ENCODE data around the gene DIP2B. TPM values are rescaled to one million over a fixed set of nuclear protein-coding genes. Genes with fewer than 3 reads are reported as not detected.

DIP2B gene
- total RNA-seq, 2 experiments from 2014 or later, result 21.2 to 23.7 TPM

DNA sequence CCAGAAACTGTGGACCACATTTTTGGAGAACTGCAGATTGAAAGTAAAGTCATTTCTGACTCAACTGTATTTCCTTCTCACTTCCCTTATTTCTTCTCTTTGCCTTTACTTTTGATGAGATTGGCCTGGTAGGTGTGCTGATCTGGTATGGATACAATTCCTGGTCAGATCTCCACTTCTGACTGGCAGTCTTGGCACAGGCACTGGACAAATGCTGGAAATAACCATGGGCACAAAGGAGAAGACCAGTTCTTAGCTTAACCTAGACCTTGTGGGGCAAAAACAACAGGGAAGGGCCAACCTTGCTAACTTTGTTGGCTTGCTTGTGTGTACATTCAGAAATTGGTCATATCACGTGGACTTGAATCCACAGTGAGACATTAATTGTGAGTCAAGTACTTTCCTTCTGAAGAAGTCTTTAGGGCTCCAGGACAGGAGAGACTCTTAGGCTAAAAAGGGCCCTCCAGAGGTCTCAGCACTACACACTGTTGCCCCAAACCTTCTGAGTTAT, 75.0 kb downstream of the DIP2B start:
- ATAC-seq, result peak; percentile 55
- Mint-ChIP-seq H3K36me3 (ENCODE audit: low read depth) (peaks cover 8% of the 10 kb centered on the region), H3K9me3 (no peaks in the 10 kb centered on the region), H3K4me3 (no peak overlapping the region), H3K27me3 (no peaks in the 10 kb centered on the region), H3K4me1 (ENCODE audit: low read depth) (peaks cover 27% of the 10 kb centered on the region), H3K27ac (peak overlapping the region; percentile 57)
- TF ChIP-seq, protein P1, sequence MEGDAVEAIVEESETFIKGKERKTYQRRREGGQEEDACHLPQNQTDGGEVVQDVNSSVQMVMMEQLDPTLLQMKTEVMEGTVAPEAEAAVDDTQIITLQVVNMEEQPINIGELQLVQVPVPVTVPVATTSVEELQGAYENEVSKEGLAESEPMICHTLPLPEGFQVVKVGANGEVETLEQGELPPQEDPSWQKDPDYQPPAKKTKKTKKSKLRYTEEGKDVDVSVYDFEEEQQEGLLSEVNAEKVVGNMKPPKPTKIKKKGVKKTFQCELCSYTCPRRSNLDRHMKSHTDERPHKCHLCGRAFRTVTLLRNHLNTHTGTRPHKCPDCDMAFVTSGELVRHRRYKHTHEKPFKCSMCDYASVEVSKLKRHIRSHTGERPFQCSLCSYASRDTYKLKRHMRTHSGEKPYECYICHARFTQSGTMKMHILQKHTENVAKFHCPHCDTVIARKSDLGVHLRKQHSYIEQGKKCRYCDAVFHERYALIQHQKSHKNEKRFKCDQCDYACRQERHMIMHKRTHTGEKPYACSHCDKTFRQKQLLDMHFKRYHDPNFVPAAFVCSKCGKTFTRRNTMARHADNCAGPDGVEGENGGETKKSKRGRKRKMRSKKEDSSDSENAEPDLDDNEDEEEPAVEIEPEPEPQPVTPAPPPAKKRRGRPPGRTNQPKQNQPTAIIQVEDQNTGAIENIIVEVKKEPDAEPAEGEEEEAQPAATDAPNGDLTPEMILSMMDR (IDR thresholded peaks at IDR 0.05), result no peak
- intact Hi-C loops (cut with micrococcal nuclease), result no loop called here
- ChIA-PET CTCF (interaction anchor here (0.9 kb wide), 1 partner anchor 11 kb away, joined by 3 read pairs; no protein-coding TSS in a partner anchor), POLR2A (interaction anchor here (1.1 kb wide), 1 partner anchor 35 kb away, joined by 3 read pairs; no protein-coding TSS in a partner anchor)
- no peak for DNase-seq

DNA sequence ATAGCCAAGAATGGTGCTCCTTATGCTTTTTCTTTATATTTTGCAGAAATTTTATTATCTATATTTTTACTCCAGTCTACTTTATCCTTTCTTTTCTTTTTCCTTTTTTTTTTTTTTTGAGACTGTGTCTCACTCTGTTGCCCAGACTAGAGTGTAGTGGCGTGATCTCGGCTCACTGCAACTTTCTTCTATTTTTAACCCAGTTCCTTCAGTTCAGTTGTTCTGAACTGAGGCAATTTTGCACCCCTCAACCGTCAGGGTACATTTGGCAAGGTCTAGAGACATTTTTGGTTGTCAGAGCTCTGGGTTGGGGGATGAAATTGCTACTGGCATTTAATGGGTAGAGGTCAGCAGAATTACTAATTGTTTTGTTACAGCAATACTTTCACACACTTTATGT, 75.7 kb downstream of the DIP2B start:
- H3K27ac Mint-ChIP-seq, result no peak overlapping the region
- H3K27me3 Mint-ChIP-seq, result no peaks in the 10 kb centered on the region
- ATAC-seq (no peak), DNase-seq (no peak)
- POLR2A ChIA-PET, result interaction anchor here (1.1 kb wide), 1 partner anchor 35 kb away, joined by 3 read pairs; no protein-coding TSS in a partner anchor
- intact Hi-C loops (cut with micrococcal nuclease), result no loop called here
- no peaks in the 10 kb centered on the region for H3K9me3 Mint-ChIP-seq
- H3K36me3 Mint-ChIP-seq (ENCODE audit: low read depth), result peaks cover 8% of the 10 kb centered on the region
- CTCF ChIA-PET, result no interaction called here
- H3K4me1 Mint-ChIP-seq (ENCODE audit: low read depth), result peaks cover 22% of the 10 kb centered on the region
- H3K4me3 Mint-ChIP-seq, result no peak overlapping the region
- TF ChIP-seq, protein P1 (IDR thresholded peaks at IDR 0.05), result no peak

DNA sequence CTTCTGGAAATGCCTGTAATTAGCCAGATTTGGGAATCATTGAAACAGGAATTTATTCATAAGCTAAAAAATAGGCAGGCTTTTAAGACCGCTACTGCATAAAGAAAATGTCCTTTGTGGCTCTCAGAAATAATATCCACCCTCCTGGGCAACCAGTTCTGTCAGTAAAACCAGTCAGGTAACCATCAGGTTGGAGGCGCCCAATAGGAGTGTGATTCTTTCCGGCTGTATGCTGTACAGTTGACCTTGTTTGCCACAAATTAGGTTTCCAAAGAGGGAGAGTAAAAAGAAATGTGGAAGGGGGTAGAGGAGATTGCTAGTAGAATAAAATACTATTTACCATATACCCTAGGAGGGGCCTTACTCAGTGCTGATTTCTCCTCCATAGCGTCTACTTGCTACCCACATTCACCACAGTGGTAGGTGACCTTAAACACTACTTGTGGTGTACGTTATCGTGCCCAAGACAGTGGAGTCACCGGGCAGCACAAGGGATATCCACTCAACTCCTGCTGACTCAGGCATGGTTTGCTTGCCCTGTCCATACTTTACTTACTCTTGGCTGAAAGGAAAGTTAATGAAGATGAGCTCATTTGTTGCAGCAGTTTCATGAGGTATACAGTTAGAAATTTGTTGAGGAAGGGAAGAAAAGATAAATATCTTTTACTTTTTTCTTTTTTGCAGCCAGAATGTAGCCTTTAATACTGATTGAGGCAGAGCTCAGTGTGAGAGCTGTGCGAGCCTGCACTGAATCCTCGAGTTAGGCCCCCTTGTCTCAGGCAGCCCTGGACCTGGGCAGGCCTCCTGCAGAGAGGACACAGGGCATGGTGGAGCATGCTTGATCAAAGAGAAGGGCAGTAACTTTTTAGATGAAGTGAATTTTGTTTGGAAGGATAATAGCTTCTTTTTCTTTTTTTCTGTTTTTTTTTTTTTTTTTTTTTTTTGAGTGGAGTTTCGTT, 76.7 kb downstream of the DIP2B start:
- Mint-ChIP-seq H3K4me1 (ENCODE audit: low read depth) (peaks cover 22% of the 10 kb centered on the region), H3K9me3 (no peaks in the 10 kb centered on the region), H3K27me3 (no peaks in the 10 kb centered on the region), H3K27ac (no peak overlapping the region), H3K36me3 (ENCODE audit: low read depth) (peaks cover 12% of the 10 kb centered on the region), H3K4me3 (no peak overlapping the region)
- ATAC-seq (peak; percentile 47), DNase-seq (peak; percentile 21)
- ChIA-PET POLR2A (interaction anchor here (0.5 to 1.3 kb wide), 6 partner anchors 13 to 432 kb away, joined by 3 to 4 read pairs (median 3); no protein-coding TSS in a partner anchor), CTCF (interaction anchor here (0.9 to 1.0 kb wide), 4 partner anchors 41 to 77 kb away, joined by 3 to 4 read pairs (median 3); partner anchors contain the start of gene DIP2B)
- intact Hi-C loops (cut with micrococcal nuclease), result no loop called here
- TF ChIP-seq, protein P1 (IDR thresholded peaks at IDR 0.05), result no peak

DNA sequence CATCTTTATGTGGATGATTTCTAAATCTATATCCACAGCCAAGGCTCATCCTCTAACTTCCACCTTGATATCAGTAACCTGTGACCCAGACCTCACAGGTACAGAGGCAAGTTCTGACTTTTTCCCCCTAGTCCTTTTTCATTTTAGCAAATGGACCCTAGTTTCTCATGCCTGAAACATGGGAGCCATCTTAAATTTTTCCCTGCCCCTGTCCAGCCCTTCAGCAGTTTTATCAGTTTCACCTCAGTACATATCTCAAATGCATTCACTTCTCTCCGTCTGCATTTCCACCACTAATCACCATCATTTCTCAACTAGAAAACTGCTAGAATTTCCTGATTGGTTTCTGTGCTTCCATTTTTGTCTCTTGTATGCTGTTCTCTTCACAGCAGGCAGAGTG, 79.3 kb downstream of the DIP2B start:
- ChIA-PET POLR2A (no interaction called here), CTCF (interaction anchor here (1.2 kb wide), 1 partner anchor 79 kb away, joined by 3 read pairs; the partner anchor contains the start of gene DIP2B)
- Mint-ChIP-seq H3K9me3 (no peaks in the 10 kb centered on the region), H3K4me3 (no peak overlapping the region), H3K27ac (no peak overlapping the region), H3K36me3 (ENCODE audit: low read depth) (peaks cover 12% of the 10 kb centered on the region), H3K4me1 (ENCODE audit: low read depth) (peaks cover 37% of the 10 kb centered on the region), H3K27me3 (no peaks in the 10 kb centered on the region)
- DNase-seq (no peak), ATAC-seq (no peak)
- intact Hi-C loops (cut with micrococcal nuclease), result no loop called here
- TF ChIP-seq, protein P1 (IDR thresholded peaks at IDR 0.05), result no peak

All from activated CD8-positive, alpha-beta T cell treated with anti-CD3 and anti-CD28 coated beads for 36 hours (primary cell).